Liver (tissue), 9 donors: ENCODE data around the gene CLDN12. TPM values are rescaled to one million over a fixed set of nuclear protein-coding genes. Genes with fewer than 3 reads are reported as not detected.
A peak's percentile ranks its signal among the peaks of the same experiment; 100 is the strongest.

Experiments
- DNase-seq: peaks from one replicate; pipeline ENCODE4 v3.0.0-alpha.2; 2017; ENCODE audit warnings: low spot score
- H3K27ac ChIP-seq, 2 donors: one replicate each; pipeline ENCODE4 v1.7.0; 2013; ENCODE audit warnings: inconsistent platforms in 2 of 2, low read length in 2 of 2, control low read depth in 1 of 2, low read depth in 1 of 2, mild to moderate bottlenecking in 1 of 2
- H3K27me3 ChIP-seq, 4 donors: one replicate each; pipeline versions ENCODE4 v1.6.1 to v1.7.0; 2013; ENCODE audit warnings: low read length in 3 of 4, inconsistent platforms in 1 of 4, mild to moderate bottlenecking in 1 of 4, moderate library complexity in 1 of 4; ENCODE audit not compliant: control insufficient read depth in 4 of 4, insufficient read depth in 4 of 4
- H3K36me3 ChIP-seq, 4 donors: one replicate each; pipeline versions ENCODE4 v1.6.1 to v1.7.0; 2013; ENCODE audit warnings: low read length in 3 of 4, mild to moderate bottlenecking in 3 of 4, low read depth in 1 of 4, moderate library complexity in 1 of 4; ENCODE audit not compliant: control insufficient read depth in 4 of 4, insufficient read depth in 3 of 4
- H3K4me1 ChIP-seq, 4 donors: one replicate each; pipeline versions ENCODE4 v1.6.1 to v1.7.0; 2013; ENCODE audit warnings: low read length in 3 of 4, mild to moderate bottlenecking in 3 of 4, moderate library complexity in 1 of 4; ENCODE audit not compliant: control insufficient read depth in 4 of 4, insufficient read depth in 4 of 4
- H3K4me3 ChIP-seq, 3 donors: one replicate each; pipeline versions ENCODE4 v1.6.1 to v1.7.0; 2013; ENCODE audit warnings: low read length in 3 of 3, control low read depth in 1 of 3, low read depth in 1 of 3, mild to moderate bottlenecking in 1 of 3
- H3K9ac ChIP-seq, 2 donors: one replicate each; pipeline ENCODE4 v1.7.0; 2013; ENCODE audit warnings: low read length in 2 of 2, mild to moderate bottlenecking in 2 of 2, moderate library complexity in 2 of 2, control low read depth in 1 of 2, low read depth in 1 of 2
- H3K9me3 ChIP-seq, 4 donors: one replicate each; pipeline versions ENCODE4 v1.6.1 to v1.7.0; 2013; ENCODE audit warnings: low read length in 3 of 4; ENCODE audit not compliant: control insufficient read depth in 4 of 4
- ATF3 ChIP-seq: IDR thresholded peaks from 2 replicates; pipeline ENCODE4 v1.6.1; 2016; ENCODE audit warnings: antibody characterized with exemption
- FOXA1 ChIP-seq: IDR thresholded peaks from 2 replicates; pipeline ENCODE4 v1.6.1; 2016; ENCODE audit warnings: antibody characterized with exemption
- FOXA2 ChIP-seq: IDR thresholded peaks from 2 replicates; pipeline ENCODE4 v1.6.1; 2016; ENCODE audit warnings: antibody characterized with exemption
- HNF4A ChIP-seq, 2 donors: conservative IDR thresholded peaks; 2 replicates each; pipeline ENCODE4 v1.6.1; 2016; ENCODE audit warnings: antibody characterized with exemption in 2 of 2, mild to moderate bottlenecking in 2 of 2
- HNF4G ChIP-seq: IDR thresholded peaks from 2 replicates; pipeline ENCODE4 v1.6.1; 2016; ENCODE audit warnings: antibody characterized with exemption
- JUND ChIP-seq, 2 donors: IDR thresholded peaks; 2 replicates each; pipeline ENCODE4 v1.6.1; 2016; ENCODE audit warnings: antibody characterized with exemption in 2 of 2
- MAX ChIP-seq: IDR thresholded peaks from 2 replicates; pipeline ENCODE4 v1.6.1; 2016; ENCODE audit warnings: antibody characterized with exemption
- NR2F2 ChIP-seq: IDR thresholded peaks from 2 replicates; pipeline ENCODE4 v1.6.1; 2016; ENCODE audit warnings: antibody characterized with exemption
- RAD21 ChIP-seq, 2 donors: IDR thresholded peaks; 2 replicates each; pipeline ENCODE4 v1.6.1; 2016; ENCODE audit warnings: antibody characterized with exemption in 2 of 2, mild to moderate bottlenecking in 2 of 2
- RXRA ChIP-seq, 2 donors: IDR thresholded peaks; 2 replicates each; pipeline ENCODE4 v1.6.1; 2017 to 2018; ENCODE audit warnings: antibody characterized with exemption in 2 of 2, mild to moderate bottlenecking in 1 of 2
- SP1 ChIP-seq: IDR thresholded peaks from 2 replicates; pipeline ENCODE4 v1.6.1; 2018; ENCODE audit warnings: antibody characterized with exemption, mild to moderate bottlenecking
- TAF1 ChIP-seq: conservative IDR thresholded peaks from 2 replicates; pipeline ENCODE4 v1.6.1; 2016; ENCODE audit warnings: antibody characterized with exemption, mild to moderate bottlenecking
- ZBTB33 ChIP-seq: IDR thresholded peaks from 2 replicates; pipeline ENCODE4 v1.6.1; 2016; ENCODE audit warnings: antibody characterized with exemption
- WGBS: extraction: QIAGEN DNeasy Blood & Tissue Kit; methylation state at CpG from one replicate; pipeline ENCODE4 v1.1.7; 2013; 5-methylcytosine and 5-hydroxymethylcytosine counted together
- polyA plus RNA-seq, 2 donors: library from polyadenylated mRNA; stranded (reverse) in 1 of 2; unstranded in 1 of 2; fragments of 200-250 nt in 1 of 2; fragments of >200 nt in 1 of 2; fragmentation: Nextera tagmentation in 1 of 2; extraction: Ambion mirVana in 1 of 2; gene quantifications; one replicate each; pipeline versions ENCODE4 v1.2.1 to v1.2.3, GENCODE V29; 2013 to 2015
- total RNA-seq, 2 donors: library from RNA; depleted of rRNA; stranded (reverse); fragments of >200 nt; gene quantifications; one replicate each; pipeline ENCODE4 v1.2.3, GENCODE V29; 2014
- TF ChIP-seq, protein P1 (sequence below): IDR thresholded peaks from 2 replicates; pipeline ENCODE4 v1.6.1; 2016; ENCODE audit warnings: antibody characterized with exemption, mild to moderate bottlenecking
- TF ChIP-seq, protein P2 (sequence below): fragments of 150-350 bp; IDR thresholded peaks from 2 replicates; pipeline ENCODE4 v1.5.1; 2017; ENCODE audit warnings: improper control_type of control experiment, low read depth, low read length; ENCODE audit not compliant: missing input control
- donor health status: healthy.
- donor health status: healthy.
- donor health status: healthy.
- donor health status: healthy.
- donor health status: healthy.

CLDN12 gene
- total and polyA plus RNA-seq, 4 donors: 22.5 to 50.0 (median 23.7) TPM

DNA sequence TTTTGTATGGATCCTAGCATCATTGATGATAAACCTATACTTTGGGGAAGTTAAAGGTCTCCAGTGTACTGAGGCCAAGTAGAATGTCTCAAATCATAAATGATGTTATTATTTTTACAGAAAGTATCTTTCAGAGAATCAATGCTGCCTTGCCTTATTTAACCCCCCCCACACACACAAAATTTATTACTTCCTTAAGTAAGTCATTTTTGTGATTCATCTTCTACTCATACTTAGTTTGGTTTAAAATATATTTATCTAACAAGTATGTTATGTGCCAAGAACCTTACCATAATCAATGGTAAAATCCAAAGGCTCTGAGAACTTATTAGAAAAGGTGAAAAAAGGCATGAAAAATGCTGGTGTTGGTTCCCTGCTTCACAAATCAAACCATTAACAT, 18.8 kb upstream of the CLDN12 start:
- Histone ChIP-seq H3K4me1 (no peaks in the 10 kb centered on the region), H3K9me3 (no peaks in the 10 kb centered on the region), H3K4me3 (no peak overlapping the region), H3K27ac (no peak overlapping the region), H3K27me3 (no peaks in the 10 kb centered on the region), H3K9ac (no peak overlapping the region), H3K36me3 (peaks cover 3 to 39% (median 26%) of the 10 kb centered on the region in 4 donors)
- no peak for TF ChIP-seq FOXA1
- TF ChIP-seq SP1: no peak
- TF ChIP-seq MAX: no peak
- TF ChIP-seq TAF1: no peak
- TF ChIP-seq NR2F2: no peak
- no peak for TF ChIP-seq ATF3
- no peak for TF ChIP-seq ZBTB33
- TF ChIP-seq RXRA (IDR thresholded peaks at IDR 0.05): no peak
- no peak for TF ChIP-seq FOXA2
- no peak for TF ChIP-seq RAD21 (IDR thresholded peaks at IDR 0.05)
- TF ChIP-seq, protein P1, sequence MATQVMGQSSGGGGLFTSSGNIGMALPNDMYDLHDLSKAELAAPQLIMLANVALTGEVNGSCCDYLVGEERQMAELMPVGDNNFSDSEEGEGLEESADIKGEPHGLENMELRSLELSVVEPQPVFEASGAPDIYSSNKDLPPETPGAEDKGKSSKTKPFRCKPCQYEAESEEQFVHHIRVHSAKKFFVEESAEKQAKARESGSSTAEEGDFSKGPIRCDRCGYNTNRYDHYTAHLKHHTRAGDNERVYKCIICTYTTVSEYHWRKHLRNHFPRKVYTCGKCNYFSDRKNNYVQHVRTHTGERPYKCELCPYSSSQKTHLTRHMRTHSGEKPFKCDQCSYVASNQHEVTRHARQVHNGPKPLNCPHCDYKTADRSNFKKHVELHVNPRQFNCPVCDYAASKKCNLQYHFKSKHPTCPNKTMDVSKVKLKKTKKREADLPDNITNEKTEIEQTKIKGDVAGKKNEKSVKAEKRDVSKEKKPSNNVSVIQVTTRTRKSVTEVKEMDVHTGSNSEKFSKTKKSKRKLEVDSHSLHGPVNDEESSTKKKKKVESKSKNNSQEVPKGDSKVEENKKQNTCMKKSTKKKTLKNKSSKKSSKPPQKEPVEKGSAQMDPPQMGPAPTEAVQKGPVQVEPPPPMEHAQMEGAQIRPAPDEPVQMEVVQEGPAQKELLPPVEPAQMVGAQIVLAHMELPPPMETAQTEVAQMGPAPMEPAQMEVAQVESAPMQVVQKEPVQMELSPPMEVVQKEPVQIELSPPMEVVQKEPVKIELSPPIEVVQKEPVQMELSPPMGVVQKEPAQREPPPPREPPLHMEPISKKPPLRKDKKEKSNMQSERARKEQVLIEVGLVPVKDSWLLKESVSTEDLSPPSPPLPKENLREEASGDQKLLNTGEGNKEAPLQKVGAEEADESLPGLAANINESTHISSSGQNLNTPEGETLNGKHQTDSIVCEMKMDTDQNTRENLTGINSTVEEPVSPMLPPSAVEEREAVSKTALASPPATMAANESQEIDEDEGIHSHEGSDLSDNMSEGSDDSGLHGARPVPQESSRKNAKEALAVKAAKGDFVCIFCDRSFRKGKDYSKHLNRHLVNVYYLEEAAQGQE: no peak
- TF ChIP-seq JUND (IDR thresholded peaks at IDR 0.05): no peak
- no peak for TF ChIP-seq HNF4A (conservative IDR thresholded peaks at IDR 0.05)
- TF ChIP-seq, protein P2, sequence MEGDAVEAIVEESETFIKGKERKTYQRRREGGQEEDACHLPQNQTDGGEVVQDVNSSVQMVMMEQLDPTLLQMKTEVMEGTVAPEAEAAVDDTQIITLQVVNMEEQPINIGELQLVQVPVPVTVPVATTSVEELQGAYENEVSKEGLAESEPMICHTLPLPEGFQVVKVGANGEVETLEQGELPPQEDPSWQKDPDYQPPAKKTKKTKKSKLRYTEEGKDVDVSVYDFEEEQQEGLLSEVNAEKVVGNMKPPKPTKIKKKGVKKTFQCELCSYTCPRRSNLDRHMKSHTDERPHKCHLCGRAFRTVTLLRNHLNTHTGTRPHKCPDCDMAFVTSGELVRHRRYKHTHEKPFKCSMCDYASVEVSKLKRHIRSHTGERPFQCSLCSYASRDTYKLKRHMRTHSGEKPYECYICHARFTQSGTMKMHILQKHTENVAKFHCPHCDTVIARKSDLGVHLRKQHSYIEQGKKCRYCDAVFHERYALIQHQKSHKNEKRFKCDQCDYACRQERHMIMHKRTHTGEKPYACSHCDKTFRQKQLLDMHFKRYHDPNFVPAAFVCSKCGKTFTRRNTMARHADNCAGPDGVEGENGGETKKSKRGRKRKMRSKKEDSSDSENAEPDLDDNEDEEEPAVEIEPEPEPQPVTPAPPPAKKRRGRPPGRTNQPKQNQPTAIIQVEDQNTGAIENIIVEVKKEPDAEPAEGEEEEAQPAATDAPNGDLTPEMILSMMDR: no peak
- no peak for TF ChIP-seq HNF4G
- no peak for DNase-seq

DNA sequence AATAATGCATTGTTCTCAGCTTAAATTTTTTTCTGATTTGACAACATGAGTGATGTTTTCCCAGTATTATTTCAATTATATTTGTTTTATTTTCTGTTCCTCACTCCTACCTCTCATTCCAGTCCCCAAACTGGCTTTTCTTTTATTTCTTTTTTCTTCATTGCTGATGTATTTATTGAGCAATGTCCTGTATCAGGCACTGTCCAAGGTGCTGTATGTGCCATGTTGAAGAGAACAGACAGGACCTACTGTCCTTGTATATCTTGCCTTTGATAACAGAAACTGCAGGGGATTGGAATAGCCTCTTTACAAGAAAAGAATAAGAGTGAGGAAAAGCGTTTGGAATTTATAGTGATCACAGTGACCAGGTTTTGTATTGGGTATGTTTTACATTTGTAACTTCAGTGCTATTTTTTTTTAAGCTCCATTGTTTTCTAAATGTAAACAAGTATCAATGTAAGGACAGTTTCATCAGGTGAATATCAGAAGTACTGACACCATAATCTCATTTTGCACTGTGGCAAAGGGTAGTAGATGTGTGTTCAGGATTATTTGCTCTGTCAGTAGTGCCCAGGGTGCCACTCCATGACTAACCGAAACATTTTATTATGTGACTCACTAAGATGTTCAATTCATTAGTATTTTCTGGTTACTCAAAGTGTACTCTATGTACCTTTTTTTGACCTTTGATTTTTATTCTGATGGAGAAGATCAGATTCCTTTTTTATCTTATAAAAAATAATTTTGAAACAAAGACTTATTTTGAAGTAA, 15.6 kb upstream of the CLDN12 start:
- no peaks in the 10 kb centered on the region for H3K4me1 ChIP-seq
- H3K9ac ChIP-seq: no peak overlapping the region
- no peaks in the 10 kb centered on the region for H3K27me3 ChIP-seq
- peaks cover 1 to 22% (median 15%) of the 10 kb centered on the region in 4 donors for H3K36me3 ChIP-seq
- WGBS: 91% methylated on average over 2 of the region's 2 CpGs
- DNase-seq: no peak
- no peak overlapping the region for H3K4me3 ChIP-seq
- H3K9me3 ChIP-seq: peaks cover 0 to 4% (median 1%) of the 10 kb centered on the region in 4 donors
- H3K27ac ChIP-seq: no peak overlapping the region
- TF ChIP-seq, protein P1: peak; percentile 95
- TF ChIP-seq, protein P2: no peak
